GM19452 (cell line): Measurements from ENCODE around the gene KIAA0319L.

Source experiments
- ATAC-seq: cut with Tn5 transposase; IDR thresholded peaks from one replicate; pipeline ENCODE4 v1.9.1; 2021; ENCODE audit not compliant: unreplicated experiment

The KIAA0319L gene

DNA sequence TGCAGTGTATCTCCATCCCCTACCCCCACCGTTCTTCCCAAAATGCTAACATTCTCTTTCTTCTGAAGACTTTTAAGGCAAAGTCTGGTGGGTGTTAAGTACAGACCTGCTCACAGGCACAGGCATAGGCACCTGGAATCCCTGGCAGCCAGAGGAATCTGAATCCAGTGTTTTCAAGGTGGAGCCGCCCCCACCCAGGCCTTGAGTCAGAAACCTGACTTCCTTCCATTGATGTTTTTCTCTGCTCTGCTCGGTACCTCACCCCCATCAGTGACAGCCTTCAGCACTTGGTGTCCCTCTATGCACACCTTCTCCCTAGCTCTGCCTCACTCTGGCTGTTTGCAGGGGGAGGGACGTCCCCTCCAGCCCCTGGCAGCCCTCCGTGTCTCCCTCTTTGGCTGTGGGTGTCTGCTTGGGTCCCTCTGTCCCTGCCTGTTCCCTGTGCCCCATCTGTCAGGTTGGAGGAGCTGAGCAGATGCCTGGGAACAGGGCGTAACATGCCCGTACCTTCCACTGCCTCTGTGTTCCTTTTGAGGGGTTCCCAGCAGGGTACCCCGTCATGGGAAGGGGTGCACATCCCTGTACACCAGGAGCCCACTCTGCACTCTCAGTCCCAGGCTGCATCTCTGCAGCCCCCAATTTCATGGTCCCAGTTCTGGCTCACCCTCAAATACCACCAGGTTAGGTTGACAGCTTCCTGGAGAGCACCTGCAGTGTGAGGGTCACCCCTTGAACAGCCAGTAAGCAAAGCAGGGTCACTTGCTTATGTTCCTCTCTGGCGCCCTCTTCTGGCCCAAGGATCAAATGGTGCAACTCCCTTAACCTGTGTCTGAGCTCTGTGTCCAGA, 7.1 kb upstream of the KIAA0319L start:
- ATAC-seq = no peak

DNA sequence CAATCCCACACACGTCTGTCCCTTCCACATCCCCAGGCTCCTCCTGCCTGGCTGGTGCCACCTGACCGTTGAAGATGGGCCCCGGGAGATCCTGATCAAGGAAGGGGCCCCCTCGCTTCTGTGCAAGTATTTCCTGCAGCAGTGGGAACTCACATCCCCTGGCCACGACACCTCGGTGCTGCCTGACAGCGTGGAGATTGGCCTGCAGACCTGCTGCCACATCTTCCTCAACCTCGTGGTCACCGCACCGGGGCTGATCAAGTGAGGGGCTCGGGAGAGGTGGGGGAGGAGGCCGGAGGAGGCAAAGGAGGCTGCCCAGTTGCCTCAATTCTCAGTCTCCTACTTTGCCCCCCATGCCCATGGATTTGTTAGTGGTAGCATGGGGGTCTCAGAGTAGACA, 6.0 kb upstream of the KIAA0319L start:
- ATAC-seq = no peak

DNA sequence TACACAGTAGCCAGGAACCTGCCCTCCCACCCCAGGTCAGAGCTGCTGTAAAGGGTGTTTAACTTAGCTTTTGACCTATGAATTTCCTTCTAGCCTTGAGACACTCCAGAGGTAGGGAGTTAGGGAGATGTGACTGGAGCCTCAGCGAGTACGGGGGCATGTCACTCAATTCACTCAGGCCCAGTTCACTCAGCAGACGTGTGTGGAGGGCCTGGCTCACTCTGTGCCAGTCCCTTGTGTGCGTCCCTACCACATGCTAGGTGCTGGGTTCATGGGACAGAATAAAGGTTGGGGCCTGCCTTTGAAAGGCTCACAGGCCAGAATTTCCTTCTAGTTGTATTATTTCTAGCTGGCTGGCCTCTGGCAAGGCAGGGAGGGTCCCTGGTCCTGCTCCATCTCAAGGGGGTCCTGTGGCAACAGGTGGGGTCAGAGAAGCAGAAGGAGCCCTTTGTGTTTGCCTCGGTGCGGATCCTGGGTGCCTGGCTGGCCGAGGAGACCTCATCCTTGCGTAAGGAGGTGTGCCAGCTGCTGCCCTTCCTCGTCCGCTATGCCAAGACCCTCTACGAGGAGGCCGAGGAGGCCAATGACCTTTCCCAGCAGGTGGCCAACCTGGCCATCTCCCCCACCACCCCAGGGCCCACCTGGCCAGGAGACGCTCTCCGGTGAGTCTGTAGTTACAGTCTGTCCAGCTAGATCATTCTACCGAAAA, 4.9 kb upstream of the KIAA0319L start:
- ATAC-seq = no peak

DNA sequence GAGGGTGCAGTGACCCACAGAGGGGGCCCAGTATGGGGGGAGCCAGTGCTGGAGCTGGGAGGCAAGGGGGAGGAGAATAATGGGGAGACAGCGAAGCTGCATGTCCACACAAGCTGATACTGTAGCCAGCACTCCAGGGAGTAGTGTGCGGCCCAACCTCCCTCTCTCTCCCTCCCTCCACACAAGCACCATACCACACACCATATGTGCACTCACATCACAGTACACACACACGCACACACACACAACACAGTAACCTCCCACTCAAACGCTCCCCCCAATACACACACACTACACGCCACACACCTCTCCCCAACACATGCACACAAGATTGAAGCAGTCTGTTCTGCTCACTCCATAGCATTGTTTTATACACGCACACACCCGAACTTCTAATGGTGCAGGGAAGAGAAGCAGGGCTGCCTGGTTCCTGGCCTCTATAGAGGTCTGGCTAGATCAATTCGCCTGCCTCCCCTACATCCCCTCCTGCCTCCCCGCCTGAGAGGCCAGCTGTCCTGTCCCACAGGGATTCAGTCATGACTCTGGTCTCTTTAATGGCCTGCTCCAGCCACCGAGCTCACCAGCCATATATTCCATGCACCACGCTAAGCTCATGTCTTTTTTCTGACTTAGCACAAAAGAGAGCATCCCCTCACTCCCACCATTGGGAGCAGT, 4.2 kb upstream of the KIAA0319L start:
- ATAC-seq = no peak

DNA sequence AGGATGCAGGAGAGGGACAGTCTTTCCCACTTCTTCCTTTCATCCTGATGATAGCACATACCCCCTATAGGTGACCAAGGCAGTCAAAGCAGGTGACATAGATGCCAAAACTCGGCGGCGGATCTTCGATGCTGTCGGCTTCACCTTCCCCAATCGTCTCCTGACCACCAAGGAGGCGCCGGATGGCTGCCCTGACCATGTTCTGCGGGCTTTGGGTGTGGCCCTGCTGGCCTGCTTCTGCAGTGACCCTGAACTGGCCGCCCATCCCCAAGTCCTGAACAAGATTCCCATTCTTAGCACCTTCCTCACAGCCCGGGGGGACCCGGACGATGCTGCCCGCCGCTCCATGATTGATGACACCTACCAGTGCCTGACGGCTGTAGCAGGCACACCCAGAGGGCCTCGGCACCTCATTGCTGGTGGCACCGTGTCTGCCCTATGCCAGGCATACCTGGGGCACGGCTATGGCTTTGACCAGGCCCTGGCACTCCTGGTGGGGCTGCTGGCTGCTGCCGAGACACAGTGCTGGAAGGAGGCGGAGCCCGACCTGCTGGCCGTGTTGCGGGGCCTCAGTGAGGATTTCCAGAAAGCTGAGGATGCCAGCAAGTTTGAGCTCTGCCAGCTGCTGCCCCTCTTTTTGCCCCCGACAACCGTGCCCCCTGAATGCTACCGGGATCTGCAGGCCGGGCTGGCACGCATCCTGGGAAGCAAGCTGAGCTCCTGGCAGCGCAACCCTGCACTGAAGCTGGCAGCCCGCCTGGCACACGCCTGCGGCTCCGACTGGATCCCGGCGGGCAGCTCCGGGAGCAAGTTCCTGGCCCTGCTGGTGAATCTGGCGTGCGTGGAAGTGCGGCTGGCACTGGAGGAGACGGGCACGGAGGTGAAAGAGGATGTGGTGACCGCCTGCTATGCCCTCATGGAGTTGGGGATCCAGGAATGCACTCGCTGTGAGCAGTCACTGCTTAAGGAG, 3.3 kb upstream of the KIAA0319L start:
- ATAC-seq = no peak

DNA sequence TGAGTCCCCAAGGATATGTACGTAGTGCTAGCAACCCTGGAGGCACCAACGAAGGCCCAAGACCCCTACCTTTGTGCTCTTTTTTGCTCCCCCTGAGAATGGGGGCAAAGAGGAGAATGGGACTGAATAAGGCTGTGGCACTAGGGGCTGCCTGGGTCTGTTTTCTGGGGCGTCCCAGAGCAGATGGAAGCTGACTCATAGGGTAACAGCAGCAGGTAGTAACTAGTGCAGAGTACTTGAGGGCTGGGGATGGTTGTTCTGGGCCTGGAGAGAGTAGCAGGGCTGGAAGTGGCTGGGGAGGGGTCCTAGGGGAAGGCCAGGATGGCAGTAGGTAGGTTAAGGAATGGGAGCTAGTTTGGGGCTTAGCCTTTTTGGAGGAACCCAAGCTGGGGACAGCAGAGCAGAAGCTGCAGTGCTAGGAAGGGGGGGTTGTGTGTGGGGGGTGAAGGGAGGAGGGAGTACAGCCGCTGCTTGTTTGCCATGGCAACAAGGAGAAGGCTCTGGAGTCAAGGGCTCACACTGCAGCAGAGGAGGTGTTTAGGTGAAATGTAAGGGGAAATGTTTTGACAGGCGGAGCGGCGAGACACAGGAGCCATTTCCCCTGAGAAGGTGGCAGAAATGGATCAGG, 2.2 kb upstream of the KIAA0319L start:
- ATAC-seq = no peak

DNA sequence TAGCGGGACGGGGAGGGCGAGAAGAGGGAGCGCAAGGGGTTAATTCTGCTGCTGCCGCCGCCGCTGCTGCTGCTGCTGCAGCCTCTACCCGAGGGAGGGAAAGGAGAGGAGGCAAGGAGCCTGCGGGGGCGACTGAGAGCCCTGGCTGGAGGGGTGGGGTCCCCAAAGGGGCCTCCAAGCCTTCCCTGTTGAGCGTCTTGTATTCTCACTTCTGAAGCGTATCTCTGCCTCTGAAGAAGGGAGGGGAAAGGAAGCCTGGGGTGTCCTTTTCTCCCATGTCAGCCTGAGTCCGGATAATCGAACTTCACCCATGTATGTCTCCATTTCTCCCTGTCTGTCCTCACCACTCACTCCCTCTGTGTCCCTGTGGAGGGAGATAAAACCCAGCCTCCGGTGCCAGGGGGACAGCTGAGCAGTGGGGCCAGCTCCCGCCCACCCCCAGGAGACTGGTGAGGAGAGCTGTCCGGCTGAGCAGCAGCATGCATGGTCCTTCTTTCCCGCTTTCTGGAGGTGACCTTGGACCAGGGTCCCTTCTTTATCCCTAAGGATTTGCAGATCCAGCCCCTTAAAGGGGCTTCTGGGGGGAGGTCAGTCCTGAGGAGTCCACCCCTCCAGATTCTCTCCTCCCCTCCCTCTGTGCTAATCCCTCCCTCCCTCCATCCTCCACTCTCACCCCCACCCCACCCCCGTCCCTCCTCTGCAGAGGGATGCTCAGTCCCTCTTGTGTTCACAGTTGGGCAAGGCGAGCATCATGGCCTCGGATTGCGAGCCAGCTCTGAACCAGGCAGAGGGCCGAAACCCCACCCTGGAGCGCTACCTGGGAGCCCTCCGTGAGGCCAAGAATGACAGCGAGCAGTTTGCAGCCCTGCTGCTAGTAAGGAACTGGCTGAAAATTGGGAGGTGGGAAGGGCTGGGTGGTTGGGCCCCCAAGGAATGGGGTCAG, 1.4 kb upstream of the KIAA0319L start:
- no peak for ATAC-seq

DNA sequence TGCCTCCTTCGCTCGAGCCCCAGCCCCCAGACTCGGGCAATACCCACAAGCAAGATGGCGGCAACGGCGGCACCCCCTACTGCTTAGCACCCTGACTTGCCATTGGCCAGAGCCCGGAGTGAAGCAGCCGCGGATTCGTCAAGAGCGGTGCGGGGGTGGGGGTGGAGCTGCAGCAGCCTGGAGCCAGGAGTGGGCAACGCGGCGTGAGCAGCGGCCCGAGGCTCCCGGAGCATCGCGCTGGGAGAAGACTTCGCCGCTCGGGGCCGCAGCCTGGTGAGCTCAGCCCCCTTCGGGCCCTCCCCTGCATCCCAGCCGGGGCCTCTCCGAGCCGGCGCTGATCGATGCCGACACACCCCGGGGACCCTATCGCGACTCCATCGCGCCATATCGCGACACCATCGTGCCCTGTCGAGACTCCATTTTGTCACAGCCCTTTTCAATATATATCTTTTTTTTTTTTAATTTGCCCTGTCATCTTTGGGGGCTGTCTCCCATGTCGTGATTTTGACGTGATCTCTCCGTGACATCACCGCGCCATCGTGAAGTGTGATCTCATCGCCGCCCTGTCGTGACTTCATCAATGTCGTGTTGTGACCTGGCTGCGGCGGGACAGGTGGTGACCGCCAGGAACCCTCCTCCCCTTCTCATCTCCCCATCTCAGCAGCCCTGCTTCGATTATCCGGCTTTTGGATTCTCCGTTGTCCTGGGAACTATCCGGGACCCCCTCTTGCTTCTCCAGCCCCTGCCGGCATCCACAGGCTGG, 589 bp upstream of the KIAA0319L start, which contains the start of gene NCDN:
TSS of gene NCDN (plus strand) at position 189 of the 763 bp plus-strand sequence. CDS start at position 581, 392 bp downstream.
- ATAC-seq = peak; percentile 80

DNA sequence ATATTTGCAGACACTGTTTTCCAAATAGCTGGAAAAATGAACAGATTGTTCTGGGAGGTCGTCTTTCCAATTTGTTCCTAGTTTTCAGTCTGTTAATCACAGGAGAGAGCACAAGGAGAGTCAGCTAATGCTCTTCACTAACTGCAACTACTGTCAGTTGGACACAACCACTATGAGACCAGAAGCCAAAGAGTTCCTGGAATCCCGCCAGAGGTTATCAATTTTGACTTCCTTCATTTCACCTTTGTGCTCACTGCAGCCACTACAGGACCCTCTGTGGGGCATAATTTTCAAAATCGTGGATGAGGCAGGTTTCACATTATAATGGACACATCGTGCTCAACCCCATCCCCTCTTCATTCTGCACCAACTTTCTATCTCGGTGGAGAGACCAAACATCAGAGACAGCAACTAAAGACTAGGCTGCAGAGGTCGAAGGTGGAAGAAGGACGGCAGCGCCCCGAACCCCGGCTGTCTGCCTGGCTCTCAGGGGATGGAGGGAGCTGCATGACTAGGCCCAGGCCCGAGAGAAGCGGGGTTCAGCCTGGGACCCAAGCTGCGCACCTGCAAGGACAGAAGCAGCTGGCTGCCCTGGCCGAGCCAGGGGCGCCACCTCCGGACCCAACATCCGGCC, 602 bp downstream of the KIAA0319L start:
- no peak for ATAC-seq

DNA sequence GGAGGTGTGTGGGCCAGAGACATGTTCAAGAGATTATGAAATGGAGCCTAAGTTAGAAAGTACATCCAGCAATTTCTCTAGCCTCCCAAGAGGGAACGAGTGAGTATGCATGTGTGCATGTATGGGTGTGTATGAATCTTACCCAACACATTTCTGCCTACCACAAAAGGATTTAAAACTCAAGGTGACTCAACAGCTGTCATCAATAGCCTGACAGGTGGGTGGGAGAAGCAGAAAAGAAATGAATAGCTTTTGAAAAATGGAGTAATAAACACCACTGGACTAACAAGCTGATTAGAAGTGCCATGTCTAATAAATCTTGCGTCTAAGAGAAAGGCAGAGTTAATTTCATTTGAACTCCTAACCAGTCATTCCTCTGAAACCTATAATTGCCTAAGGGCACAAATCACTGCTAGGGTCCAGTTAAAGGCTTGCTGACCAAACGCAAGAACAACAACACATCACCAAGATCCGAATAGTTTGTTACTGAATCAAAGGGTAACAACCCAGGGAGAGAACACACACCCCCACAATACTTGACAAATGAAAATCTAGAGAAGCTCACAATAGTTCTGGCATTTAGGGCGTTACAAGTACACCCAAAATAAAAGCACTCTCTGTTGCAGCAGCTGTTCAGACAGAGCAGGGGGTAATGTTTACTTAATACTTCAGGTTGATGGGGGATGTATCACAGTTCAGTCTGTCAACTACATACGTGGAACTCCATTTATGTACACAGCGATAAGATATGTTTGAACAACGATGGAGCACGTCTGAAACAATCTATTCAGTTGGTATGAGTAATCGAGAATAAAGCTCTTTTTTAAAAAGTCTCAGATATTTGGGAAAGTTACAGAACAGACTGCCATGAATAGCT, 1.4 kb downstream of the KIAA0319L start:
- no peak for ATAC-seq

DNA sequence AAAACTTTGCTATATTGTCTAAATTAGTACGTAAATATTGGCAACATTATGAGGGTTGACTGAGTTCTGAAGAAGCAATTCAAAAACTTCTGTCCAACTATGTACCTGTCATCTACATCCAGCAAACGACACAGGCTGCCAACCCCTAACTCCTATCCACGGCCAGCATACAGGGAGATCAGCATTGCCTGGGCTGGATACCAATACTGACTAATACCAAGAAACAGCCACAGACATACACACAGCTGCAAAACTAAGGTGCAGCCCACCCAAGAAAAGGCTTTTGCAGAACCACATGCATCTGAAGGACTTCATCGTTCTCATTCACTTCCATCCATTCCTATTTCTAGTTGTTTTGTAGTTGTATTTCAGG, 2.0 kb downstream of the KIAA0319L start:
- no peak for ATAC-seq

DNA sequence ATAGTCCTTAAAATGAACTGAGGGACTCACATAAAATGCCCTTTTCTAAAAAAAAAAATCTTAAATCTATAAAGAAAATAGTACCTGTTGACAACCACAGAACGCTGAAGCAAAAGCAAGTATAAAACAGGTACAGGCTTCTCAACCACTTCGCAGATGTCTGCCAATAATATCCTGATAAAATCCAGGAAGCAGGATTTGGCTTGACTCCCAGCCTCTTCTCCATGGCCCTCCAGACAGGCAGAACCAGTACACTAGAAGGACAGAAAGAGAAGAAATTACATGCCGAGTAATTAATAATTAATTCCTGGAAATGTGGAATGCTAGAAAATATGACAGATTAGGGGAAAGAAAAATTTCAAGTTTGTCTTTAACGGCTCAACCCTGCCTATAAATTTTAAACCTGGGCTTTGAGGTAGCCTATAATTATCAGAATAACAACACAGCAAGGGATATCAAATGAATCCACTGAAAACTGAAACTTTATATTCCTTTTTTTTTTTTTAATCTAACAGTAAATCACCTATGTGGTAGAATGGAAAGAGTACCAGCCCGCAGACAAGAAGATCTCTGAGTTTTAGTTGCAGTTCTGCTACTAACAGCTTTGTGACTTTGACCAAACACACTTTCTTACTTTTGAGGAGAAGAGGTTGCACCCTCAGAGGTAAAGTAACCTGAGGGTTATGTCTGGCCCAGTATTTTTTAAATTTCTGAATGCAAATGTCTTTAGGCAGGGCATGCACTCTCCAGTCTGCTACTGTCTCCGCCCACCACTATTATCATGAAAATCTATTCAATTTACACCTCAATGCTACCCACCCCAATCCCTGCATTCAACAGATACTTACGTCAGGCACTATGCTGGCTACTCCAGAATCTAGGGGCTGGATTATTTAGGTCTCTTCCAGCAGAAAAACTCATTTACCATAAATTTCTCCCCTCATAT, 2.7 kb downstream of the KIAA0319L start:
- ATAC-seq = no peak

DNA sequence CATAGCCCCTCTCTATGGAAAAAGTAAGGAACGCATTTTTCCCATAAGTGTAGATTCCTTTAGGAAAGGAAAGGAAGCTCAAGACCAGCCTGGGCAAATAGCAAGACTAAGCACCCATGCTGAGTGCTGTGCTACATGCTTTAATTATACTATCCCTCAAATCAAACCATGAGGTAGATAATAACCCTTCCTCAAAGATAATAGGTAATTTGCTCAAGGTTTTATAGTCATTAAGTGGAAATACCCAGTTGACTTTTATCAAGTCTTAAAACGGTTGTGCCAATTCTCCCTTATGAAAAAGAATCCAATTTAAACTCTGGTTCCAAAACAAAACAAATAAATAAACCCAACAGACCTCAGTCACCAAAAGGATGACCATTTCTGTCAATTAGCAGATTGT, 3.4 kb downstream of the KIAA0319L start:
- no peak for ATAC-seq

DNA sequence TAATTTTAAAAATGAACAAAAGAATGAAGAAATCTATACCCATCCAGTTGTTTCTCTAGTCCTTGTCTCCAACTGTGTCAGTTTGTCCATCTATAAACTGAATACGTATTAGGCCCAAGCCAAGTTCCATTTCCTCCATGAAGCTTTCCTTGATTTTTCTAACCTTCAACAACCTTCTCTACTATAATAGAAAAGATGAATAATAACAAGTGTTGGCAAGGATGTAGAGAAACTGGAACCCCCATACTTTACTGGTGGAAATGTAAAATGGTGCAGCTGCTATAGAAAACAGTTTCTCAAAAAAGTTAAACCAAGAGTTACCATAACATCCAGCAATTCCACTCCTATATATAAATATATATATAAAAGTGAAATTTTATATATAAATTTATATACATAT, 10.6 kb downstream of the KIAA0319L start:
- no peak for ATAC-seq

DNA sequence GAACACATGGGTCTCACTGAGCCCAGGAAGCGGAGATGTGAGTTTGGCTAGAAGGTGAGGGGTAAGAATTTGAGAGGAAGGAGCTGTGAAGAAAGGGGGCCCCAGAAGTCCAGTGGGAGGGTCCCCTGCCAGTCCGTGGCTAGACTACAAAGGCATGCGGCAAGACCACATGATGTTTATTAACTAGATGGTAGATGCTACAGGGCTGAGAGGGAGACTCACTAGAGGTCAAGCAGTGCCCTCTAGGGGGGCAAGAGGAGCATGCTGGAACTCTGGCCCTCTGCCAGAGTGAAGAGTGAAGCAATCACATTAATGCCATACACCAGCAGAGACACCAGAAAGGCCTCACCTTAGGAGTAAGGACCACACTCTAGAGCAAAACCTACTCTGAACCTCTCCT, 12.2 kb downstream of the KIAA0319L start:
- no peak for ATAC-seq

DNA sequence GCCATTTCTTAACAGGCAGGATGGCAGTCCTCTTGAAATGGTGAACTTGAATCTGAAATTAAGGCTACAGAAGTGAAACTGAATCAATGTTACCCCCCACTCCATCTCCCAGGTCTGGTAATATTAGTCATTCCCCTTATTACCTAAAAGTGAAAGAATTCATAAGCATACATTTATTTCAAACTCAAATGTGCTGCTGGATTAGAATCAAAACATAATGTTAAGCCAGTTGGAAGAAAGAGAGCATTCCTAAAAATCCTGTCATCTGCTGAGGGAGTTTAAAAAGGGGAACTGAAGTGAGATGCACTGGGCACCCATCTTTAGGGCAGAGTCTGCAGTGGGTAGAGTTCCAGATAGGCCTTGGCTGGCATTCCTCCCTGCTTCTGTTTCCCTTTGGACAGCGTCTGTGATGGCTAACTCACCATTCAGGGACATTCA, 17.4 kb downstream of the KIAA0319L start:
- peak; percentile 44 for ATAC-seq
